GM18505 (cell line): ENCODE measurements around the gene ASPA.
"Not testable (repeated sequence)": the region's sequence is repeated elsewhere in the genome, so short reads cannot be mapped to it uniquely, and the experiment has no call there.

Experiments
- ATAC-seq: cut with Tn5 transposase; IDR thresholded peaks from one replicate; pipeline ENCODE4 v1.9.1; 2021; ENCODE audit not compliant: unreplicated experiment
- POLR2A ChIP-seq: IDR thresholded peaks from 4 replicates; pipeline ENCODE4 v1.6.1; 2011; ENCODE audit warnings: borderline replicate concordance; ENCODE audit not compliant: insufficient read depth, insufficient read length; ENCODE audit errors: extremely low read depth

Gene ASPA

GRCh38 chr17:3514873-3515272, 39.1 kb downstream of the ASPA start:
- TF ChIP-seq POLR2A = no peak
- ATAC-seq = no peak

DNA sequence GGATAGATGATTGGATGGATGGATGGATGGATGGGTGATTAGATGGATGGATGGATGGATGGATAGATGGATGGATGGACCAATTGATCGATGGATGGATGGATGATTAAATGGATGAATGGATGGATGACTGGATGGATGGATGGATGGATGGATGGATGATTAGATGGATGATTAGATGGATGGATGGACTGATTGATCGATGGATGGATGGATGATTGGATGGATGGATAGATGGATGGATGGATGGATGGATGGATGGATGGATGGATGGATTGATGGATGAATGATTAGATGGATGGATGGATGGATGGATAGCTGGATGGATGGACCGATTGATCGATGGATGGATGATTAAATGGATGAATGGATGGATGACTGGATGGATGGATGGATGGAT, 43.7 kb downstream of the ASPA start:
- ATAC-seq = not testable (repeated sequence)

- no peak for ATAC-seq
- no peak for TF ChIP-seq POLR2A
Measured at GRCh38 chr17:3524024-3524423, 48.2 kb downstream of the ASPA start.

GRCh38 chr17:3526491-3526890, 50.7 kb downstream of the ASPA start:
- TF ChIP-seq POLR2A = no peak
- ATAC-seq = no peak

GRCh38 chr17:3526971-3527370, 51.2 kb downstream of the ASPA start:
- ATAC-seq = no peak
- no peak for TF ChIP-seq POLR2A

DNA sequence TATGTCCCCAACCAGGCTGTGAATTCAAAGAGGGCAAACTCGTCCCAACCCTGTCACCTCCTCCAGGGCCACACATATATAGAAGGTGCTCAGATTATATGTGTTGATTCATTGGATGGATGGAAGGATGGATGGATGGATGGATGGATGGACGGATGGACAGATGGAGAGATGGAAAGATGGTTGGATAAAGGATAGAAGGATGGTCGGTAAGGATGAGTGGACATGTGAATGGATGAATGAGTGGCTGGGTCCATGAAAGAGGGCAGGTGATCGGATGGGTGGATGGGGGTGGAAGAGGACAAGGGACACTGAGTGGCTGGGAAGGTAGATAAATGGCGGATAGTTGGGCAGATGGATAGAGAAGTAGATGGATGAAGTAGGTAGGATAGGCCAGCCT, 51.7 kb downstream of the ASPA start:
- TF ChIP-seq POLR2A = no peak
- no peak for ATAC-seq

DNA sequence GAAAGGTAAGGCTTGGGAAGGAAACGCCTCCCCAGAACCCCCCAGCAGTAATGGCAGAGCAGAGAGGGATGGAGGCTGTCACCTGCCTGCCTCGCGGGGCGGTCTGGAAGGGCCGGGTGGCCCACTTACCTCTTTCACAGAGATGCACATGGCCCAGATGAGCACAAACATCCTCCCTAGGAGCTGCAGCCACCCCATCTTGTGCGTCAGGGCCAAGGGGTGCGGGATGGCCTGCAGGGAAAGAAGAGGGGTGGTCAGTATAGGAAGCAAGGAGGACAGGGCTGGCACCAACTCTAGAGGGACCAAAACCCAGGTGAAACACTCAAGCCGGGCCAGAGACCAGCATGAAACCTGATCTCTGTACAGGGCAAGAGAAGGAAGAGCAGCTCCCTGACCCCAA, 52.1 kb downstream of the ASPA start:
- no peak for ATAC-seq
- no peak for TF ChIP-seq POLR2A

DNA sequence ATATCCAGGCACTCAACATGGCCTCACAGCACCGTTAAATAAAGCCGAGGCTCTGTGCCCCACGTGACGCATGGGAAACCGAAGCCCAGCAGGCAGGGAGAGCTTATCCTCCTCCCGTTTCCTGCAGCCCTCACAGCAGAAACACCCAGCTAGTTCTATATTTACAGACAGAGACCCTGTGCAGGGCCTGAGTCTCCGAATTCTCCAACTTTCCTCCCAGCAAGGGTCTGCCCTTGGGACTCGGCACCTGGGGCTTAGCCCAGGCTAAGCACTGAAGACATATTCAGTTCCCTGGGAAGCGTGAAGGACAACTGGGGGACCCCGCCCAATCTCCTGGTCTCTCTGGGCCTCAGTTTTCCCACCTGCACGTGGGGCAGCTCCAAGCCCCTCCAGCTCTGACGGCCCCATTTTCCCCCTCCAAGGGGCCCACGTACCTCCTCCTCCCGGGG, 52.6 kb downstream of the ASPA start:
- TF ChIP-seq POLR2A = no peak

GRCh38 chr17:3528880-3529511, 53.2 kb downstream of the ASPA start:
- TF ChIP-seq POLR2A = no peak
- no peak for ATAC-seq

More for the DNA sequence above, 52.6 kb downstream of the ASPA start:
- no peak for ATAC-seq

DNA sequence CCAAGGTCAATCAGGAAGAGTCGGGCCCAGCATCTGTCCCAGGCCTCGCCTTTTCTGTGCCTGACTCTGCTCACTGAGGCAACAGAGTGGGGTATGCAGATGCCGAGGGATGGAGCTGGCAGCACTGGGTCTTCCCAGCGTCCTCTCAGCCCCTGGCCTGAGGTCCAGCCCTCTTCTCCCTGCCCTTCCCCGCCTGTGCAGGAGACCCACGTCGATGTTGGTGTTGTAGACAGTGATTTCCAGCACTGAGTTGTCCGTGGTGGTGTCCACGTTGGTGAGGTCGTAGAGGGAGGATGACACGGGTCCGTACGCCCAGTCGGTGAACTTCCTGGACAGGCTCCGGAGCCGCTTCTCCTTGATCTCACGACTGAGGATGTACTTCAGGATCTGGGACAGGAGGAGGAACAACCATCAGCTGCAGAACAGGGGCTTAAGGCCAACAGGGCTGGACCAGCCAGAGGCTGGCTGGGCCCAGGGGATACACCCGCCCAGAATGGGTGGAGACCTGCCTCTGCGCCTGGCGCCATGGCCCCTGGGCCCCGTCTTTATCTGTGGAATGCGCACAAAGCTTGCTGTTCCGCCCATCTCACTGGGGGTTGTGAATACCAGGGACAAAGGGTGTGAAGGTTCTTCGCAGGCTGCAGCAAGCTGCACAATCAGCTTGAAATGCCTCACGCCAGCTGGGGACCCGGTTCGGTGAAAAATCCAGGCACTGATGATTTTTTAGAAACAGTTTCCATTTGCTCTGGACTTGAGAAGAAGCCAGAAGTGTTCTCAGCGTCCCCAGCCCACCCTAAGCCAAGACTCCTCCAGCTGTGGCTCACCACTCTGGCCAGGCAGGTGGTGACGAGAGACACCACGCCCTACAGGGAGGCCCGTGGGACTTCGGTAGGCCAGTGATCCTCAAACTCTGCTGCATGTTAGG, 54.3 kb downstream of the ASPA start:
- no peak for ATAC-seq
- no peak for TF ChIP-seq POLR2A

- TF ChIP-seq POLR2A = no peak
- no peak for ATAC-seq
Measured at GRCh38 chr17:3531266-3532101, 55.7 kb downstream of the ASPA start.

- no peak for ATAC-seq
Measured at GRCh38 chr17:3532106-3532858, 56.5 kb downstream of the ASPA start.

DNA sequence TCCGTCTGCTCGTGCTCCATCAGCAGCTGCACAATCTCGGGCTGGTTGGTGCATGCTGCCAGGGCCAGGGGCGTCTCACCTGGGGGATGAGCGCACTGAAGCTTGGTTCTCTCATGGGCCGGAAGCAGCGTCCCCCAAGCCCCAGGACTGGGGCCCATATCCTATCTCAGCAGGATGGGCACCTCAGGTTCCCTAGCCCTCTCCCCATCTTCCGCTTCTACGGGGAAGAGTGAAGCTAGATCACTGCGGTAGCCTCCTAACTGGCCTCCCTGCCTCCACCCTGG, 57.0 kb downstream of the ASPA start:
- TF ChIP-seq POLR2A = no peak
- ATAC-seq = no peak

More at GRCh38 chr17:3532106-3532858, 56.5 kb downstream of the ASPA start:
- TF ChIP-seq POLR2A = no peak
